ENCODE results near the gene ZBP1. TPM values are rescaled to one million over a fixed set of nuclear protein-coding genes. Genes with fewer than 3 reads are reported as not detected.

ZBP1 gene
- total RNA-seq, 2 donors from 2014 or later: 0.14 to 8.9 TPM

- H3K4me1 ChIP-seq (replicated peaks): no peaks in the 10 kb centered on the region
- H3K36me3 ChIP-seq: peaks cover 13 to 18% of the 10 kb centered on the region in 2 donors
- DNase-seq (ENCODE audit: low spot score): peak; percentile 5
- no peaks in the 10 kb centered on the region for H3K9me3 ChIP-seq
- WGBS: 89% methylated on average over 28 of the region's 28 CpGs
- peak overlapping the region in 1 of 2 donors; percentile 73 for H3K27ac ChIP-seq
- TF ChIP-seq, protein P1, sequence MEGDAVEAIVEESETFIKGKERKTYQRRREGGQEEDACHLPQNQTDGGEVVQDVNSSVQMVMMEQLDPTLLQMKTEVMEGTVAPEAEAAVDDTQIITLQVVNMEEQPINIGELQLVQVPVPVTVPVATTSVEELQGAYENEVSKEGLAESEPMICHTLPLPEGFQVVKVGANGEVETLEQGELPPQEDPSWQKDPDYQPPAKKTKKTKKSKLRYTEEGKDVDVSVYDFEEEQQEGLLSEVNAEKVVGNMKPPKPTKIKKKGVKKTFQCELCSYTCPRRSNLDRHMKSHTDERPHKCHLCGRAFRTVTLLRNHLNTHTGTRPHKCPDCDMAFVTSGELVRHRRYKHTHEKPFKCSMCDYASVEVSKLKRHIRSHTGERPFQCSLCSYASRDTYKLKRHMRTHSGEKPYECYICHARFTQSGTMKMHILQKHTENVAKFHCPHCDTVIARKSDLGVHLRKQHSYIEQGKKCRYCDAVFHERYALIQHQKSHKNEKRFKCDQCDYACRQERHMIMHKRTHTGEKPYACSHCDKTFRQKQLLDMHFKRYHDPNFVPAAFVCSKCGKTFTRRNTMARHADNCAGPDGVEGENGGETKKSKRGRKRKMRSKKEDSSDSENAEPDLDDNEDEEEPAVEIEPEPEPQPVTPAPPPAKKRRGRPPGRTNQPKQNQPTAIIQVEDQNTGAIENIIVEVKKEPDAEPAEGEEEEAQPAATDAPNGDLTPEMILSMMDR (IDR thresholded peaks at IDR 0.05): no peak
- TF ChIP-seq POLR2A (IDR thresholded peaks at IDR 0.05) (no peak), POLR2AphosphoS5 (IDR thresholded peaks at IDR 0.05) (no peak)
- no peaks in the 10 kb centered on the region for H3K27me3 ChIP-seq (replicated peaks; ENCODE audit: insufficient read depth)
- intact Hi-C loops (cut with DNase I): loop anchor here (5.0 kb wide), 1 partner anchor 56 kb away; no protein-coding TSS in a partner anchor
- no peak overlapping the region for H3K4me3 ChIP-seq
Observed at GRCh38 chr20:57652606-57653545, 32.6 kb upstream of the ZBP1 start.

- H3K36me3 ChIP-seq: peaks cover 13 to 15% of the 10 kb centered on the region in 2 donors
- no peak for DNase-seq (ENCODE audit: low spot score)
- intact Hi-C loops (cut with DNase I): loop anchor here (5.0 kb wide), 1 partner anchor 55 kb away; no protein-coding TSS in a partner anchor
- TF ChIP-seq, protein P1 (IDR thresholded peaks at IDR 0.05): no peak
- whole genome bisulfite sequencing: 89% methylated on average over 42 of the region's 50 CpGs
- no peak overlapping the region for H3K4me3 ChIP-seq
- no peaks in the 10 kb centered on the region for H3K27me3 ChIP-seq (replicated peaks; ENCODE audit: insufficient read depth)
- H3K4me1 ChIP-seq (replicated peaks): no peaks in the 10 kb centered on the region
- H3K9me3 ChIP-seq: no peaks in the 10 kb centered on the region
- no peak overlapping the region for H3K27ac ChIP-seq
Observed at GRCh38 chr20:57651881-57652605, 31.8 kb upstream of the ZBP1 start.

GRCh38 chr20:57650756-57651483 lies 30.7 kb upstream of the ZBP1 start:
- Histone ChIP-seq H3K36me3 (peaks cover 12 to 13% of the 10 kb centered on the region in 2 donors), H3K4me3 (no peak overlapping the region), H3K27ac (no peak overlapping the region), H3K4me1 (replicated peaks) (no peaks in the 10 kb centered on the region), H3K9me3 (no peaks in the 10 kb centered on the region), H3K27me3 (replicated peaks; ENCODE audit: insufficient read depth) (no peaks in the 10 kb centered on the region)
- intact Hi-C loops (cut with DNase I): loop anchor here (5.0 kb wide), 1 partner anchor 54 kb away; no protein-coding TSS in a partner anchor
- no peak for DNase-seq (ENCODE audit: low spot score)
- TF ChIP-seq, protein P1 (IDR thresholded peaks at IDR 0.05): no peak
- TF ChIP-seq POLR2AphosphoS5 (IDR thresholded peaks at IDR 0.05): no peak
- no peak for TF ChIP-seq POLR2A (IDR thresholded peaks at IDR 0.05)
- 87% methylated on average over 23 of the region's 23 CpGs for WGBS

- Histone ChIP-seq H3K27ac (no peak overlapping the region), H3K27me3 (replicated peaks; ENCODE audit: insufficient read depth) (no peaks in the 10 kb centered on the region), H3K4me1 (replicated peaks) (no peaks in the 10 kb centered on the region), H3K9me3 (no peaks in the 10 kb centered on the region), H3K4me3 (no peak overlapping the region), H3K36me3 (peaks cover 12 to 13% of the 10 kb centered on the region in 2 donors)
- intact Hi-C loops (cut with DNase I): loop anchor here (5.0 kb wide), 1 partner anchor 53 kb away; no protein-coding TSS in a partner anchor
- WGBS: 59% methylated on average over 9 of the region's 9 CpGs
- DNase-seq (ENCODE audit: low spot score): peak; percentile 4
- TF ChIP-seq POLR2A (IDR thresholded peaks at IDR 0.05): no peak
- TF ChIP-seq POLR2AphosphoS5 (IDR thresholded peaks at IDR 0.05): no peak
Observed at GRCh38 chr20:57650266-57650665, 30.0 kb upstream of the ZBP1 start.
